ENCODE results near the gene MACROD2.

The MACROD2 gene

DNA sequence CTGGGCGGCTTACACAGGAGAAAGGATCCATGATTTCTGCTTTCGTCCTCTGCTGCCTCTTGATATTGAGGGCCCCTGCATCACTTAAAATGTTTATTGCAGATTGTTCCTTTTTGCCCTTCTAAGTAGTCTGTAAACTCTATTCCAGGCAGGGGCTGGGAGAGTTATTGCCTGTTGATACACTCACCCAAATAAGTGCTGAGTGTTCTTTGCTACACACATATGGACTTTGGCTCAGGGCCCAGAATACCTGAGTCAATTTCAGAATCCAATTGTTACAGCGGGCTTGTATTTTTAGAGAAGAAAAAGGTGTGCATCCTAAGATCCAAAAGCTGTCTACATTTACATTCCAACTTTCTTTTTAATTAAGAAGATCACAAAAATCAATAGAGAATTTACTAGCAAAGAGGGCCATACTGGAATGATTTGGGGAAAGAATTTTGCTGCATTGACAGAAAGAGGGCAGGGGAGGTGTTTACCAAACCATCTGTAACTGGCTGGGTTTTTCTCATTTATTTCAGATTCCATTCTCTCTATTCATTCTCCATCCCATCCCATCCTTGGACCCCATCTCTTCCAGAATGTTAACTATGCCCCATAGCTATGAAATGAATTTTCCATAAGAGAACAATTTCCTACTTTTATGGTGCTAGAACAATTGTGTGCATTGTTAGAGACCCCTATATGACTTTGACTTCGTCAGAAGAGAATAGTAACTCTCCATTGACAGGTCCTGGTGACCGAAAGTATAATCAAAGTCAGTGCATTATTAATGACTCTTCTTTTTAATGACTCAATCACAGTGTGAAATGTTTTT lies 1302.0 kb downstream of the MACROD2 start:
- Histone ChIP-seq H3K9ac (ENCODE audit: low read depth, low read length) (no peak overlapping the region), H3K27me3 (ENCODE audit: control insufficient read depth, insufficient read depth, low read length) (no peaks in the 10 kb centered on the region), H3K4me1 (ENCODE audit: control insufficient read depth, insufficient read depth, low read length) (no peaks in the 10 kb centered on the region), H3K9me3 (ENCODE audit: control insufficient read depth, insufficient read depth, low read length) (no peaks in the 10 kb centered on the region), H3K36me3 (ENCODE audit: control insufficient read depth, insufficient read depth, low read length) (peaks cover 2% of the 10 kb centered on the region), H3K4me3 (ENCODE audit: low read depth, low read length) (no peak overlapping the region)

DNA sequence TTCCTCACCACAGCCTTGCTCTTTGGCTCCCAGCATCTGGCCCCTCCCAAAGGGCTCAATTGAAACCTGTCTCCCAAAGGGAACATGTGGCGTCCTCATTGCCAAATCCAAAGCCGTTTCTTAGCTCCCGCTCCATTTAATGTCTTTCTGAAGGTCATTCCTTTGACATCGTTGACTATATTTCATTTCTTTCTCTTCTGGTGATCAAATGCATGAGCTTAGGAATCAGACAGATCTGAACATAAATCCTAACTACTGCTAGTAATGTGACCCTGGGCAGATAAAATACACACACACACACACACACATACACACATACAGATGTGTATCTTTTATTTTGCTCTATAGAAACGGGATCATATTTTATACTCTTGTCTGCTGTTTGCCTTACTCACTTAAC lies 1306.8 kb downstream of the MACROD2 start:
- Histone ChIP-seq H3K27me3 (ENCODE audit: control insufficient read depth, insufficient read depth, low read length) (no peaks in the 10 kb centered on the region), H3K9ac (ENCODE audit: low read depth, low read length) (no peak overlapping the region), H3K36me3 (ENCODE audit: control insufficient read depth, insufficient read depth, low read length) (peaks cover 2% of the 10 kb centered on the region), H3K4me3 (ENCODE audit: low read depth, low read length) (no peak overlapping the region), H3K9me3 (ENCODE audit: control insufficient read depth, insufficient read depth, low read length) (no peaks in the 10 kb centered on the region), H3K4me1 (ENCODE audit: control insufficient read depth, insufficient read depth, low read length) (no peaks in the 10 kb centered on the region)

GRCh38 chr20:15310361-15310760 lies 1315.0 kb downstream of the MACROD2 start:
- no peaks in the 10 kb centered on the region for H3K9me3 ChIP-seq (ENCODE audit: control insufficient read depth, insufficient read depth, low read length)
- no peak overlapping the region for H3K4me3 ChIP-seq (ENCODE audit: low read depth, low read length)
- H3K27me3 ChIP-seq (ENCODE audit: control insufficient read depth, insufficient read depth, low read length) = no peaks in the 10 kb centered on the region
- no peaks in the 10 kb centered on the region for H3K4me1 ChIP-seq (ENCODE audit: control insufficient read depth, insufficient read depth, low read length)
- H3K36me3 ChIP-seq (ENCODE audit: control insufficient read depth, insufficient read depth, low read length) = no peaks in the 10 kb centered on the region
- H3K9ac ChIP-seq (ENCODE audit: low read depth, low read length) = no peak overlapping the region

GRCh38 chr20:15316556-15316955 lies 1321.2 kb downstream of the MACROD2 start:
- Histone ChIP-seq H3K9ac (ENCODE audit: low read depth, low read length) (no peak overlapping the region), H3K27me3 (ENCODE audit: control insufficient read depth, insufficient read depth, low read length) (no peaks in the 10 kb centered on the region), H3K4me1 (ENCODE audit: control insufficient read depth, insufficient read depth, low read length) (no peaks in the 10 kb centered on the region), H3K36me3 (ENCODE audit: control insufficient read depth, insufficient read depth, low read length) (no peaks in the 10 kb centered on the region), H3K4me3 (ENCODE audit: low read depth, low read length) (no peak overlapping the region), H3K9me3 (ENCODE audit: control insufficient read depth, insufficient read depth, low read length) (no peaks in the 10 kb centered on the region)

DNA sequence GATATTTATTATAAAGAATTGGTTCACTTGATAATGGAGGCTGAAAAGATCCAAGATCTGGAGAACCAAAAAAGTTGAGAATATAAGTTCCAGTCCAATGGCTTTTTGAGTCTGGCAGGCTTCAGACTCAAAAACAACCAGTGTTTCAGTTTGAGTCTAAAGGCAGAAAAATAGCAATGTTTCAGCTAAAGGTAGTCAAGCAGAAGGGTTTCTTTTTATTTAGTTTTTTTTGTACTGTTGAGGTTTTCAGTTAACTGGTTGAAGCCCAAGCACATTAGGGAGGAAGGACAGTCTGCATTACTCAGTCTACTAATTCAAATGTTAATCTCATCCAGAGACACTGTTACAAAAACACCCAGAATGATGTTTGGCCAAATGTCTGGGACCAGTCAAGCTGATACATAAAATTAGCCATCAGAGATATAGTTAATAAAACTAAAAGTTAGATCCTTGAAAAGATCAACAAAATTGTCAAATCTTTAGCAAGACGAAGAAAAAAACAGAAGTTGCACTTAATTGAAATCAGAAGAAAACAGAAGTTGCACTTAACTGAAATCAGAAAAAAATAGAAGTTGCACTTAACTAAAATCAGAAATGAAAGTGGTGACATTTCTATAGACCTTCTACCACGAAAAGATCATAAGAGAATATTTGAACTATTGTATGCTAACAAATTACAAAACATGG lies 1322.4 kb downstream of the MACROD2 start:
- Histone ChIP-seq H3K27me3 (ENCODE audit: control insufficient read depth, insufficient read depth, low read length) (no peaks in the 10 kb centered on the region), H3K4me1 (ENCODE audit: control insufficient read depth, insufficient read depth, low read length) (no peaks in the 10 kb centered on the region), H3K4me3 (ENCODE audit: low read depth, low read length) (no peak overlapping the region), H3K9me3 (ENCODE audit: control insufficient read depth, insufficient read depth, low read length) (no peaks in the 10 kb centered on the region), H3K36me3 (ENCODE audit: control insufficient read depth, insufficient read depth, low read length) (no peaks in the 10 kb centered on the region), H3K9ac (ENCODE audit: low read depth, low read length) (no peak overlapping the region)

GRCh38 chr20:15318682-15319081 lies 1323.4 kb downstream of the MACROD2 start:
- no peak overlapping the region for H3K4me3 ChIP-seq (ENCODE audit: low read depth, low read length)
- no peak overlapping the region for H3K9ac ChIP-seq (ENCODE audit: low read depth, low read length)
- H3K4me1 ChIP-seq (ENCODE audit: control insufficient read depth, insufficient read depth, low read length) = no peaks in the 10 kb centered on the region
- H3K9me3 ChIP-seq (ENCODE audit: control insufficient read depth, insufficient read depth, low read length) = no peaks in the 10 kb centered on the region
- no peaks in the 10 kb centered on the region for H3K36me3 ChIP-seq (ENCODE audit: control insufficient read depth, insufficient read depth, low read length)
- no peaks in the 10 kb centered on the region for H3K27me3 ChIP-seq (ENCODE audit: control insufficient read depth, insufficient read depth, low read length)

- H3K27me3 ChIP-seq (ENCODE audit: control insufficient read depth, insufficient read depth, low read length) = no peaks in the 10 kb centered on the region
- no peaks in the 10 kb centered on the region for H3K4me1 ChIP-seq (ENCODE audit: control insufficient read depth, insufficient read depth, low read length)
- no peak overlapping the region for H3K9ac ChIP-seq (ENCODE audit: low read depth, low read length)
- no peaks in the 10 kb centered on the region for H3K36me3 ChIP-seq (ENCODE audit: control insufficient read depth, insufficient read depth, low read length)
- H3K9me3 ChIP-seq (ENCODE audit: control insufficient read depth, insufficient read depth, low read length) = no peaks in the 10 kb centered on the region
- H3K4me3 ChIP-seq (ENCODE audit: low read depth, low read length) = no peak overlapping the region
These were observed 1324.1 kb downstream of the MACROD2 start for GRCh38 chr20:15319439-15319838.

DNA sequence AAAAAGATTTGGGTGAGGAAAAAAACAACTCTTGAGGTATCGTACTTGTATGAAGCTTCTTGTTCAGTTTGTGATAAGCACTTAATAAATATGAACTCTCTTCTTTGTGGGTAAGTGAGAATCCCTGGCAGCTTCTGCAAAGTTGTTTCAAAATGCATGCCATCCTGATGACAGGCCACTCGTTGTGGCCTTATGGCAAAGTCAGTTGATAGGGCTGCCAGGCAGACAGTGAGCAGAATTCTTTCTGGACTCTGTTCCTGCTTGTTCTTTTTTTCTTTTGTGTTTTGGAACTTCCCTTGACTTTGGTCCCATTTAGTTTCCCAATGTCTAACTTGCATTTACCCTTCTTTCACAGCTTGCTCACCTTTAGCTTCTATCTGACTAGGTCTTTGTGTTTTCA lies 1325.6 kb downstream of the MACROD2 start:
- Histone ChIP-seq H3K9me3 (ENCODE audit: control insufficient read depth, insufficient read depth, low read length) (no peaks in the 10 kb centered on the region), H3K4me1 (ENCODE audit: control insufficient read depth, insufficient read depth, low read length) (no peaks in the 10 kb centered on the region), H3K9ac (ENCODE audit: low read depth, low read length) (no peak overlapping the region), H3K4me3 (ENCODE audit: low read depth, low read length) (no peak overlapping the region), H3K36me3 (ENCODE audit: control insufficient read depth, insufficient read depth, low read length) (no peaks in the 10 kb centered on the region), H3K27me3 (ENCODE audit: control insufficient read depth, insufficient read depth, low read length) (no peaks in the 10 kb centered on the region)

DNA sequence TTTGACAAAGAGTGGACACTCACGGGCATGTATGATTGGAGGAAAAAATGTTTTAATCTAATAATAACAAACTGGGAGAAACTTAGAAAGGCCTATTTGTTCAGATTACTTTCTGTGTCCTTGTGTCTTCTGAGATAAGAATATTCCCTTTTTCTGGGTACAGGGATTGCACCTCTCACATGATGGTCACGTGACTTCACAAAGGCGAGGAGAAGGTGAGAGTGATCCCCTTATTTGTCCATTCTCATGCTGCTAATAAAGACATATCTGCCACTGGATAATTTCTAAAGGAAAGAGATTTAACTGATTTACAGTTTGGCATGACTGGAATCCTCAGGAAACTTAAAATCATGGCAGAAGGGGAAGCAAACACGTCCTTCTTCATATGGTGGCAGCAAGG lies 1331.8 kb downstream of the MACROD2 start:
- H3K36me3 ChIP-seq (ENCODE audit: control insufficient read depth, insufficient read depth, low read length) = no peaks in the 10 kb centered on the region
- no peak overlapping the region for H3K9ac ChIP-seq (ENCODE audit: low read depth, low read length)
- H3K9me3 ChIP-seq (ENCODE audit: control insufficient read depth, insufficient read depth, low read length) = no peaks in the 10 kb centered on the region

DNA sequence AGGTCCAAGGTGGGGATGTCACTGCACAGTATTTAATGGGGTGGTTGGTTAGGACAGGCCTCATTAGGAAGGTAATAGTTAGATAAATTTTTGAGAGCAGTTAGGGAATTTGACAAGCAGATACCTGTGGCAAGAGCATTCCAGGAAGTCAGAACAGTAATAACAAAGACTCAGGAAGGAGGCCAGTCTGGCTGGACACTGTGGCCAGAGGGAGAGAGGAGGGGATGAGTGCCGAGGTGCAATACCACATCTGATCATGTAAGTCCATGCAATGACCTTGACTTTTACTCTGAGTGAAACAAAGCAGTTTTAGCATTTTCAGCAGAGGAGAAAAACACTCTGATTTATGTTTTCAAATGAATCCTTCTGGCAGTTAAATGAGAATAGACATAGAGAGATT lies 1332.8 kb downstream of the MACROD2 start:
- Histone ChIP-seq H3K4me3 (ENCODE audit: low read depth, low read length) (no peak overlapping the region), H3K27me3 (ENCODE audit: control insufficient read depth, insufficient read depth, low read length) (no peaks in the 10 kb centered on the region), H3K9ac (ENCODE audit: low read depth, low read length) (no peak overlapping the region), H3K36me3 (ENCODE audit: control insufficient read depth, insufficient read depth, low read length) (no peaks in the 10 kb centered on the region), H3K9me3 (ENCODE audit: control insufficient read depth, insufficient read depth, low read length) (no peaks in the 10 kb centered on the region), H3K4me1 (ENCODE audit: control insufficient read depth, insufficient read depth, low read length) (no peaks in the 10 kb centered on the region)

More for the DNA sequence above, 1331.8 kb downstream of the MACROD2 start:
- Histone ChIP-seq H3K4me3 (ENCODE audit: low read depth, low read length) (no peak overlapping the region), H3K27me3 (ENCODE audit: control insufficient read depth, insufficient read depth, low read length) (no peaks in the 10 kb centered on the region), H3K4me1 (ENCODE audit: control insufficient read depth, insufficient read depth, low read length) (no peaks in the 10 kb centered on the region)

GRCh38 chr20:15332711-15333160 lies 1337.4 kb downstream of the MACROD2 start:
- Histone ChIP-seq H3K36me3 (ENCODE audit: control insufficient read depth, insufficient read depth, low read length) (no peaks in the 10 kb centered on the region), H3K9ac (ENCODE audit: low read depth, low read length) (no peak overlapping the region), H3K27me3 (ENCODE audit: control insufficient read depth, insufficient read depth, low read length) (no peaks in the 10 kb centered on the region), H3K4me1 (ENCODE audit: control insufficient read depth, insufficient read depth, low read length) (peaks cover 3% of the 10 kb centered on the region), H3K4me3 (ENCODE audit: low read depth, low read length) (no peak overlapping the region), H3K9me3 (ENCODE audit: control insufficient read depth, insufficient read depth, low read length) (no peaks in the 10 kb centered on the region)

GRCh38 chr20:15333170-15333569 lies 1337.9 kb downstream of the MACROD2 start:
- Histone ChIP-seq H3K27me3 (ENCODE audit: control insufficient read depth, insufficient read depth, low read length) (no peaks in the 10 kb centered on the region), H3K4me3 (ENCODE audit: low read depth, low read length) (no peak overlapping the region), H3K36me3 (ENCODE audit: control insufficient read depth, insufficient read depth, low read length) (no peaks in the 10 kb centered on the region), H3K9ac (ENCODE audit: low read depth, low read length) (no peak overlapping the region), H3K4me1 (ENCODE audit: control insufficient read depth, insufficient read depth, low read length) (peaks cover 3% of the 10 kb centered on the region), H3K9me3 (ENCODE audit: control insufficient read depth, insufficient read depth, low read length) (no peaks in the 10 kb centered on the region)

All from iPS-15b (cell line).